ENCODE results near the gene SLC37A1.

SLC37A1 gene

DNA sequence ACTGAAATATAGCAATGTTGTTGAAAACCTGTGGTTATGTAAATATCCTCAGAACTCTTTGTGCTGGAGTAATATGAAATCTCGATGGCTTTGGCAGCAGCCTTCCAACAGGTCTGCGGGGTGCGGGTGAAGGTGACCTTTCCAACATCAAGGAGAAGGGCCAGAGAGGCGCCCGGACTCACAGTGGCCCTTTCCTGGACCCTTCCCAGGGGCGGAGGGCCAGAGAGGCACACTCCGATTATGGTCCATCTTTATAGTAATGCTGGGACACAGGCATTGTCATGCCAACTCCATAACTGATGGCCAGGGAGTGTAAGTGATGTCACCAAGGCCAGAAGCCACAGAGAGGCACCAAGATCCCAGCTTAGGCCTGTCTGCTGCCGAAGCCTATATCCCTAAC, 18.1 kb downstream of the SLC37A1 start:
- TF ChIP-seq, protein P1, sequence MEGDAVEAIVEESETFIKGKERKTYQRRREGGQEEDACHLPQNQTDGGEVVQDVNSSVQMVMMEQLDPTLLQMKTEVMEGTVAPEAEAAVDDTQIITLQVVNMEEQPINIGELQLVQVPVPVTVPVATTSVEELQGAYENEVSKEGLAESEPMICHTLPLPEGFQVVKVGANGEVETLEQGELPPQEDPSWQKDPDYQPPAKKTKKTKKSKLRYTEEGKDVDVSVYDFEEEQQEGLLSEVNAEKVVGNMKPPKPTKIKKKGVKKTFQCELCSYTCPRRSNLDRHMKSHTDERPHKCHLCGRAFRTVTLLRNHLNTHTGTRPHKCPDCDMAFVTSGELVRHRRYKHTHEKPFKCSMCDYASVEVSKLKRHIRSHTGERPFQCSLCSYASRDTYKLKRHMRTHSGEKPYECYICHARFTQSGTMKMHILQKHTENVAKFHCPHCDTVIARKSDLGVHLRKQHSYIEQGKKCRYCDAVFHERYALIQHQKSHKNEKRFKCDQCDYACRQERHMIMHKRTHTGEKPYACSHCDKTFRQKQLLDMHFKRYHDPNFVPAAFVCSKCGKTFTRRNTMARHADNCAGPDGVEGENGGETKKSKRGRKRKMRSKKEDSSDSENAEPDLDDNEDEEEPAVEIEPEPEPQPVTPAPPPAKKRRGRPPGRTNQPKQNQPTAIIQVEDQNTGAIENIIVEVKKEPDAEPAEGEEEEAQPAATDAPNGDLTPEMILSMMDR (IDR thresholded peaks at IDR 0.05), result no peak
- H3K27ac ChIP-seq, result no peak overlapping the region
- H2AFZ ChIP-seq, result no peak overlapping the region
- no peak overlapping the region for H3K4me2 ChIP-seq (ENCODE audit: low read length)
- H3K36me3 ChIP-seq (ENCODE audit: control insufficient read depth, insufficient read depth, low read length), result no peaks in the 10 kb centered on the region
- no peaks in the 10 kb centered on the region for H3K4me1 ChIP-seq
- H3K9me3 ChIP-seq (ENCODE audit: control insufficient read depth, low read length), result no peaks in the 10 kb centered on the region
- H3K4me3 ChIP-seq (ENCODE audit: low read depth, low read length), result no peak overlapping the region
- H3K9ac ChIP-seq, result no peak overlapping the region
- H3K79me2 ChIP-seq, result no peaks in the 10 kb centered on the region
- H3K27me3 ChIP-seq (ENCODE audit: control insufficient read depth, insufficient read depth, low read length), result no peaks in the 10 kb centered on the region

DNA sequence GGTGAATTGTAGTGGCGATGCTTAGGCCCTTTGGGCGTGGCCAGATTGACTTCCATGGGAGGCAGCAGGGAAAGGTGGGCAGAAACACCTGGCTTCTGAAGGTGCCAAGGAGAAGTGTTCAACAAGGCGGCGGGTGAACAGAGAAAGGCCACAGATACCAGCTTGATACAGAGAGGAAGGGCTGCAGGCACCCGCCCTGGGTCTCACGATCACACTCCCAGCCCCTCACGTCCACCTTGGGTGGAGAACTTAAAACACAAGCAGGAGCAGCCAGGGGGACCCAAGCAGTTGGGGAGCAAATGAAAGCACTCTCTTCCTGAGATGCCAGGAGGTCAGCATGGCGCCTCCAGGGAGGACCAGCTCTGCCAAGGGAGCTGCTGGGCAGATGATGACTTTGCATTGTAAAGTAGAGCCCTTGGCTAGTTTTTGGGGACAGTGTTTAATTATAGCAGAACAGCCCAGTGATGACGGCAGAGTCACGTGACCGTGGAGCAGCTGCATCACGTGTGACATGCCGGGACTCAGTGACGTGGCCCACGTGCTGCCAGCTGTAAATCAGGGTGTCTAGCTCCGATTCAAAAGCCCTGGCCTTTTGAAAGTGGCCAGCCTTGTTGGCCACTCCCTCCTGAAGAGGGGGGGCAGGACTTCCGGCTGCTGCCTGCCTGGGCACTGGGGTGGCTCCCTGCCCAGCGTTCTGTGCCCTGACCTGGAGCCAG, 19.0 kb downstream of the SLC37A1 start:
- Histone ChIP-seq H3K27ac (no peak overlapping the region), H3K9ac (no peak overlapping the region), H3K4me3 (ENCODE audit: low read depth, low read length) (no peak overlapping the region), H3K4me2 (ENCODE audit: low read length) (no peak overlapping the region), H2AFZ (no peak overlapping the region), H3K4me1 (no peaks in the 10 kb centered on the region), H3K79me2 (no peaks in the 10 kb centered on the region), H3K27me3 (ENCODE audit: control insufficient read depth, insufficient read depth, low read length) (no peaks in the 10 kb centered on the region), H3K9me3 (ENCODE audit: control insufficient read depth, low read length) (no peaks in the 10 kb centered on the region), H3K36me3 (ENCODE audit: control insufficient read depth, insufficient read depth, low read length) (no peaks in the 10 kb centered on the region)
- TF ChIP-seq, protein P1 (IDR thresholded peaks at IDR 0.05), result no peak

DNA sequence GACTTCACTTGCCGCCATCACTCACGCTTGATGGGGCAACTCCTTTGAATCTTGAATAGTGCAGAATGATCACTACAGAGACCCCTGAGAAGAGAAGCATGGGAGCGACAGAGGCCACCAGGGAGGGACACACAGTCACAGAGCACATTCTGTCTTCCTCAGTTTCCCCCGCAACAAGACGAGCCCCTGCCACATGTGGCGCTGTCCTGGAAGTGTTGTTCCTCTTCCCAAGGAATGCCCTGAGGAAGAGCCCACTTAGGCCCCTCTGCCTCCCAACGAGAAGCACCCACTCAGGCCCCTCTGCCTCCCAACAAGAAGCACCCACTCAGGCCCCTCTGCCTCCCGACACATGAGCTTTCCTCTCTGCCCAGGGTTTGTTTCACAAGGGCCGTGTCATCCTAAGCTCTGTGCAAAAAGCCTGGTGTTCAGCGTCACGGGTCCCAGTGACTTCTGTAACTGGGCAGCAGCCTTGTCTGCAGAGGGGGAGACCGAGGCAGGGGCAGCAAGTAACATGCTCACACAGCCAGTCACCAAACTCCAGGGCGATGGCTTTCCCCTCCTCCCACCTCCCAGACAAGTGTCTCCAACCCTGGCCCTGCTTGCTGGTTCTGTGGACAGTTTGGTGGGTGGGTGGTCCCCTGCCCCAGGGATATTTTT, 19.8 kb downstream of the SLC37A1 start:
- Histone ChIP-seq H3K79me2 (no peaks in the 10 kb centered on the region), H3K27ac (no peak overlapping the region), H3K27me3 (ENCODE audit: control insufficient read depth, insufficient read depth, low read length) (no peaks in the 10 kb centered on the region), H3K9ac (no peak overlapping the region), H3K4me1 (no peaks in the 10 kb centered on the region), H3K4me3 (ENCODE audit: low read depth, low read length) (no peak overlapping the region), H3K36me3 (ENCODE audit: control insufficient read depth, insufficient read depth, low read length) (no peaks in the 10 kb centered on the region), H2AFZ (no peak overlapping the region), H3K9me3 (ENCODE audit: control insufficient read depth, low read length) (no peaks in the 10 kb centered on the region), H3K4me2 (ENCODE audit: low read length) (no peak overlapping the region)
- TF ChIP-seq, protein P1 (IDR thresholded peaks at IDR 0.05), result no peak

DNA sequence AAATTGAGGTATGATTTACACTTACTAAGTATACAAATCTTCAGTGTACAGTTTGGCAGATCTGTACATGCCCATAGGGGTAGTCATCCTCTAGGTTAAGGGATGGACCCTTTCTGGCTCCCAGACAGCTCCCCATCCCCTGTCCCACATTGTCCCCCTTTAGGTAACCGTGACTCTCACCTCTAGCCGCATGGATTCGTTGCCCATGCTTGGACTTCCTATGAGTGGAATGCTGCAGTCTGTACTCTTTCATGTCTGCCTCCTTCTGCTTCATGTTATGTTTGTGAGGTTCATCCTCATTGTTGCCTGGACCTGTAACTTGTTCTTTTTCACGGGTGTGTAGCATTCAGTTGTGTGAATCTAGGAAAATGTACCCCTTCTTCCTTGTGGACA, 20.3 kb downstream of the SLC37A1 start:
- TF ChIP-seq, protein P1 (IDR thresholded peaks at IDR 0.05), result no peak
- Histone ChIP-seq H3K4me1 (no peaks in the 10 kb centered on the region), H3K4me2 (ENCODE audit: low read length) (no peak overlapping the region), H2AFZ (no peak overlapping the region), H3K4me3 (ENCODE audit: low read depth, low read length) (no peak overlapping the region), H3K9me3 (ENCODE audit: control insufficient read depth, low read length) (no peaks in the 10 kb centered on the region), H3K9ac (no peak overlapping the region), H3K27me3 (ENCODE audit: control insufficient read depth, insufficient read depth, low read length) (no peaks in the 10 kb centered on the region), H3K27ac (no peak overlapping the region), H3K36me3 (ENCODE audit: control insufficient read depth, insufficient read depth, low read length) (no peaks in the 10 kb centered on the region), H3K79me2 (no peaks in the 10 kb centered on the region)
